HG02798 (cell line): Measurements from ENCODE around the gene VWA1.
"Not testable (repeated sequence)": the region's sequence is repeated elsewhere in the genome, so short reads cannot be mapped to it uniquely, and the experiment has no call there.

Experiments used
- ATAC-seq: cut with Tn5 transposase; IDR thresholded peaks from one replicate; pipeline ENCODE4 v1.9.1; 2021; ENCODE audit warnings: mild to moderate bottlenecking; ENCODE audit not compliant: unreplicated experiment, poor library complexity

VWA1 gene

DNA sequence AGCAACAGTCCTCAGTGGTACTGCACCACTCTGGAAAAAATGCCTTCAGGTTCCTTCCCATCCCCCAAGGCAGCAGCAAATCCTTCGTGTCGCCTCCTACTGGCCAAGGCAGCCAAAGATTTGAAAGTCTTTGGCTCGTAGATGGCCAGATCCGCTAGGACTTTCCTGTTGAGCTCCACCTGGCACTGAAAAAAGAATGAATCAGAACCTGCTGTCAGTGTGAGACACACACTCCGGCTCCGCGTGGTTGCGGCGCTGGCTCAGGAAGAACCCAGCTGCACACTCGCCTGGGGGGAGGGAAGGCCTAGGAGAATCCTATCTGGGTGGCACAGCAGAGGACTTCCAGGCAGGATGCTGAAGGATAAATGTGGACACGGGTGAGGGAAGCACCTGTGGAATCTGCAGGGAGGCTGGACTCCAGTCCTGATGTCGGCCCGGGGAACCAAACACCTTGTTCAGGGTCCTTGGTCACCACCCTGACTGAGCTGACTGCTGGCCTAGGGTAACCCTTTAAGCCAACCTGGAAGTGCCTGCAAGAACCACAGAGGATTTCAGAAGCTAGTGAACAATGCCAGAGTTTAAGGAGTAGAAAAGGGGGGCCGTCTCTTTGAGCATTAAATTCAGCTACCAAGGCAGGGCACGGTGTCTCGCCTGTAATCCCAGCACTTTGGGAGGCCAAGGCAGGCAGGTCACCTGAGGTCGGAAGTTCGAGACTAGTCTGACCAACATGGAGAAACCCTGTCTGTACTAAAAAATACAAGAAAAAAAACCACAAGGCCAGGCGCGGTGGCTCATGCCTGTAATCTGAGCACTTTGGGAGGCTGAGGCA, 33.2 kb upstream of the VWA1 start:
- no peak for ATAC-seq

DNA sequence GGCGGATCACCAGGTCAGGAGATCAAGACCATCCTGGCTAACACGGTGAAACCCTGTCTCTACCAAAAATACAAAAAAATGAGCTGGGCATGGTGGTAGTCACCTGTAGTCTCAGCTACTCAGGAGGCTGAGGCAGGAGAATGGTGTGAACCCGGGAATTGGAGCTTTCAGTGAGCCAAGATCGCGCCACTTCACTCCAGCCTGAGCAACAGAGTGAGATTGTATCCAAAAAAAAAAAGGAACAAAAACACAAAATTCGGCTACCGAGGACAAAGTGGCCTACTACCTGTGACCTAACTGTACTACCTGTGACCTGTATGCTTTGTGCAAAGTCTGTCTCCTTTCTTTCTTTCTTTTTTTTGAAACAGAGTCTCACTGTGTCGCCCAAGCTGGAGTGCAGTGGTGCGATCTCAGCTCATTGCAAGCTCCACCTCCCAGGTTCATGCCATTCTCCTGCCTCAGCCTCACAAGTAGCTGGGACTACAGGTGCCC, 32.5 kb upstream of the VWA1 start:
- ATAC-seq, result not testable (repeated sequence)

DNA sequence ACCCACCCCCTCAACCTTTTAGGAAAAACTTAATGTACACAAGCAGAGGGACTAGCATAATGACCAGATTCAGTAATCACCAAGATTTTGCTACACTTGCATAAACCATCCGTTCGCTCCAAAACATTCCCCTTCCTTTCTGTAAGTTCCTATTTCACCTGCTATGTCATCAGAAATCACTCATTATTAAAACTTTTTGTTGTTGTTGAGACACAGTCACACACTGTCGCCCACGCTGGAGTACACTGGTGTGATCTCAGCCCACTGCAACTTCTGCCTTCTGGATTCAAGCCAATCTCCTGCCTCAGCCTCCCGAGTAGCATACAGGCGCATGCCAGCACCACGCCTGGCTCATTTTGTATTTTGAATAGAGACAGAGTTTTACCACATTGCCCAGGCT, 31.8 kb upstream of the VWA1 start:
- no peak for ATAC-seq

DNA sequence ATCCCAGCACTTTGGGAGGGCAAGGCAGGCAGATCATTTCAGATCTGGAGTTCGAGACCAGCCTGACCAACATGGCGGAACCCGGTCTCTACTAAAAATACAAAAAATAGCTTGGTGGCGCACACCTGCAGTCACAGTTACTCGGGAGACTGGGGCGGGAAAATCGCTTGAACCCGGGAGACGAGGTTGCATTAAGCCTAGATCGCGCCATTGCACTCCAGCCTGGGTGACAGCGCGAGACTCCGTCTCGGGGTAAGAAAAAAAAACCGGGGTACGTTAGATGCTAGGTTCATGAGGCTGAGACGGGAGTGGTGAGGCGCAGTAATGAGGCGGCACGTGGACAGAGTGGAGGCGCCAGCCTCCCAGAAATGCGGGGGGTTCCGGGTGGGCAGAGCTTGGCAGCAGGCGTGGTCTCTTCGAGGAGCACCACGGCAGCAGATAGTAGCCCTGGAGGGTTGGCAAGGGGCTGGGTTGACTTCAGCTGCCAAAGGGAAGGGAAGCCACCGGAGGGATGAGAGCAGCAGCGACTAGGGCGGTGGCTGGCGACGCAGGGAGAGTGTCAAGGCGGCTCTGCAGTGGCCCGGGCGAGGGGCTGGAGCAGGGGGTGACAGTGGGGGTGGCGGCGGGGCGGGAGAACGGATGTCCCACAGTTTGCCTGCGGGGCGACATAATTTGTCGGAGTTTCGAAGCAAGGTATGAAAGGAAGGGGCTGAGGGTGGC, 29.2 kb upstream of the VWA1 start:
- ATAC-seq, result no peak

DNA sequence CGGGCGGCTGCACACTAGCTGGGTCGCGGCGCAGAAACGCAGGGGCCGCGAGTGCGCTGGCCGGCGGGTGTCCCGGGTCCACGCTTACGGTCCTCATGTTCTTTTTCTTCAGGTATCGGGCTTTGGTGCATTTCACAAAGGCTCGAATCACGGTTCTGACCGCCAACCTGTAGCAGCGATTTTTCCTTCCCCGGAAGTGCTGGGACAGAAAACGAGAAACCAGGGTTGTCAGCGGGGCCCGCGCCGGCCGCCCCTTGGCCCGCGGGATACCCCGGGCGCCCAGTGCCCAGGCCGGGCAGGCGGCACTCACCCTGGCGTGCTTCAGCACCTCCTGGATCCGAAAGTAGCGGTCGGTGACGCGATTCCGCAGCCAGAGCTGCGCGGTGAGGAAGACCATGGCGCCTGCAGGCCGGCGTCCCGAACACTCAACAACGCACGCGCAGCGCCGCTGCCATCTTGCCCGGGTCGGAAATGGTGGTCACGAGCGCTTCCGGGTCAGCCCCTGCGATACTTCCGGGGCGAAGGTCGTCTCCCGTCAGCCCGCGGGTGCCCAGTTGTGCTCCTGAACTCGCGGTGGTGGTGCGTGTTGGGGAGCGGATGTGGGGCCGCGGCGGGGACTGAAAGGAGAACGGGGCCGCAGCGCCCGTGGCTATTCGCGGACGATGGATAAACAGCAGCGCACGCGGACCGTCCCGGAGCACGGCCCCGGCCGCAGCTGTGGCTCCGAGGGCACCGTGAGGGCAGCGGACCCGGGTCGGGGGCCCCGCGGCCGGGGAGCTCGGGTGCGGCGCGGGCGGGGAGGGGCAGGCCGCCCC, 28.5 kb upstream of the VWA1 start, which contains the start of gene MRPL20:
MRPL20 (minus strand) TSS at position 473 of the 815 bp plus-strand sequence; CDS start at position 397, 76 bp downstream.
- ATAC-seq, result peak; percentile 93

DNA sequence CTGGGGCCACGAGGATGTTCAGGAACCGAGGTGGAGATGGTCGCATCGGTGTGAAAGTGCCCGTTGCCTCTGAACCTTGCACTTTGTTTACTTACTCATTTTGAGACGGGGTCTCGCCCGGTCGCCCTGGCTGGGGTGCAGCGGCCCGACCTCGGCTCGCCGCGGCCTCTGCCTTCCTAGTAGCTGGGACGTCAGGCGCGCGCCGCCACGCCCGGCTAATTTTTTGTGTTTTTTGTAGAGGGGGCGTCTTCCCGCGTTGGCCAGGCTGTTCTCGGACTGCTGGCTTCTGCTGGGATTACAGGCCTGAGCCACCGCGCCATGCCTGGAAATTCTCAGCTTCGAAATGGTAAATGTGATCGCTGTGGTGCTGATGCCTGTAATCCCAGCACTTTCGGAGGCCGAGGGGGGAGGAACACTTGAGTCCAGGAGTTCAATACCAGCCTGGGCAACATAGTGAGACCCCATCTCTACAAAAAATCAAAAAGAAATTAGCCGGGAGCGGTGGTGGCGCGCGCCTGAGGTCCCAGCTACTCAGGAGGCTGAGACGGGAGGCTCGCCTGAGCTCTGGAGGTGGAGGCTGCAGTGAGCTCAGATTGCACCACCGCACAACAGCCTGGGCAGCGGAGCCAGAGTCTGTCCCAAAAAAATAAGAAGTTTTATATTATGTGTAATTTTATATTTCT, 27.7 kb upstream of the VWA1 start:
- peak; percentile 31 for ATAC-seq

DNA sequence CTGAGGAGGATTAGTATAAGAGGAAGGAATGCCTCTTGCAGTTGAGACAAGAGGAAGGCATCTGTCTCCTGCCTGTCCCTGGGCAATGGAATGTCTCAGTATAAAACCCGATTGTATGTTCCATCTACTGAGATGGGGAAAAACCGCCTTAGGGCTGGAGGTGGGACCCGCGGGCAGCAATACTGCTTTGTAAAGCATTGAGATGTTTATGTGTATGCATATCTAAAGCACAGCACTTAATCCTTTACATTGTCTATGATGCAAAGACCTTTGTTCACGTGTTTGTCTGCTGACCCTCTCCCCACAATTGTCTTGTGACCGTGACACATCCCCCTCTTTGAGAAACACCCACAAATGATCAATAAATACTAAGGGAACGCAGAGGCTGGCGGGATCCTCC, 25.3 kb upstream of the VWA1 start:
- not testable (repeated sequence) for ATAC-seq

DNA sequence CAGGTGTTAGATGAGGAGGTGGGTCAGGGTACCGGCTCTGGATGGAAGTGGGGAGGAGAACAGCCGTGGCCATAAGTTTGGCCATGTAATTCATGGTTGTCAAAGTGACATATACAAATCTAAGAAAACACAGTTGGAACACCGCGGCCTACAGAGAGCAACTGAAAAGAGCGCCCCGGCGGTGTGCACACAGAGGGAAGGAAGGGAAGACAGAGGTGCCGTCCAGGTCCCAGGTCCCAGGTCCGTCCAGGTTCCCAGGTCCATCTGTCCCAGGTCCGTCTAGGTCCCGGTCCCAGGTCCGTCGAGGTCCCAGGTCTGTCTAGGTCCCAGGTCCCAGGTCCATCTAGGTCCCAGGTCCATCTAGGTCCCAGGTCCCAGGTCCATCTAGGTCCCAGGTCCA, 23.9 kb upstream of the VWA1 start:
- ATAC-seq, result no peak

DNA sequence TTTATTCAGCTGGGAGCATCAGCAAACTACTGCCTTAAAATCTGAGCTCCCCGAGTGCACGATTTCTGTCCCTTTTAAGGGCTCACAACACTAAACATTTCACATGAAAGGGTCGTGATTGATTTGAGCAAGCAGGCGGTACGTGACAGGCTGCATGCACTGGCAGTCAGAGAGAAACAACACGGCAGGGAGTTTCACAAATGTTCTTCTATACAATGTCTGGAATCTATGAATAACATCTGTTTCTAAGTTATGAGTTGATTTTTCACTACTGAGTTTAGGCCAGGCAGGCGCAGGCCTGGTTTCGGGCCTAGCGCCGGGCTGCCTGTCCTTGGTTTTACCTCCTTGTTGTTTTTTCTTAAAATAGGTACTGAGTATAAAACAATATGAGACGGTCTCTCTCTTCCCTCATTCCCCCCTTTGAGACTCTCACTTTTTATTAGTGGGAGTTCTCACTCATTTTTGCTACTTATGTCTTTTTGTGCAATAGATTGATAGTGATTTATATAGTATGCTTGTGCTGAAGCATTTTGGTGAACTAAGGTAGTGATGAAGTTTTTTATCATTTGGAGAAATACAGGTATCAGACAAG, 23.1 kb upstream of the VWA1 start:
- not testable (repeated sequence) for ATAC-seq

DNA sequence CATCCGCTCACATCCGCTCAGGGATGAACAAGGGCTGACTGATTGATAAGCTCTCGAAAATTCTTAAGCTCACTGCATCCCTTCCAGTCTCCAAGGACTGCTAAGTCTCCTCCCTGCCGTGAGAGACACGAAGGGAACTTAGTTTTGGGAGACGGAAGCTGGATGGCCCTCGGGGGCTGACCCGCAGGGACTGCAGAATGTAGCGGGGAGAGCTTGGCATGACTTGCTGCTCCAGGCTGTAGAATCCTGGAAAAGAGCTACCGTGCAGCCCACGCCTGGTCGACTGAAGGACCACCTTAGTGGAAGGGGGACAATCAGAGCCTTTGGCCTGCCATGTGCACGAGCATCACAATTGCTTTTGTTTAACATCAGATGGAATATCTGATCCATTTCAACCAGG, 19.7 kb upstream of the VWA1 start:
- no peak for ATAC-seq

DNA sequence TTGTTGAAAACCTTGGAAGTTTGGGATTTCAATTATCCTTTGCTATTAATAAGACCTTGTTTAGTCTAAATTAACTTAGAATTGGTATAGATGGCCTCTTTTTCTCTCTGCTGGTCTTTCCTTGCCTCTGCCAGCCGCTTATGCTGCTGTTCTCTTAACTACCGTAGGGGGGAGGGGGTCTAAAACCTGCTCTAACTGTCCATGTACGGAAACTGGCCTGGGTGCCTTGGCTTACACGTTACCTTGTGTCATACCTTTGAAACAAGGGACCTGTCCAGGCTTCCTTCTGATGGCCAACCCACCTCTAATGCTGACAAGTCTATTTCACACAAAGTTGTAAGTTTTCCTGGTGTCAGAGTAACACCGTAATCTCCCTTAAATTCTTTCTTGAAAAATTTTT, 18.1 kb upstream of the VWA1 start:
- ATAC-seq, result not testable (repeated sequence)

DNA sequence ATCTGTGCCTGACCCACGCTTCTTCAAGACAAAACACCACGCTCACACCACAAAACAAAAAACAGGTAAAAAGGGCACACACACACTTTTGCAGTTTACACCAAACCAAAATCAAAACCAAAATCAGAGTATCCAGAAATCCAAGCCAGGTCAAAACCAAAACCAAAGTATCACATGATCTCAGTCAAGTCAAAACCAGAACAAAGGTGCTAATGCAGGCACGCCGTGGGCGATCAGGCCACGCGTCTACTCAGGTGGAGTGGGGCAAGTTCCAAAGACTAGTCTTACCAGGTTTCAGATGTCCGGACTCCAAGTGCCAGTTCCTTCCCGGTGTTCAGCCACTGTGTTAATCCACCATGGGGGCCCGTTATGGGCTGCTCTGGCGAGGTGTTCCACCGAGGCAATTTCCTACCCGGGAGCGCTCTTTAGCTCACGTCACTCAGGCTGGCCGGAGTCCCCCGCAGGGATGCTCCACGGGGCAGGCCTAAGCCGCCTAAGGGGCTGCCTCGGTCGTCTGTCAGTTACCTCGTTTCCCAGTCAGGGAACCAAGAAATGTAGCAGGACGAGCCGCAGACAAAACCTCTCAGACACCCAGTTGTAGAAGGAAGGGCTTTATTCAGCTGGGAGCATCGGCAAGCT, 17.5 kb upstream of the VWA1 start:
- ATAC-seq, result not testable (repeated sequence)

DNA sequence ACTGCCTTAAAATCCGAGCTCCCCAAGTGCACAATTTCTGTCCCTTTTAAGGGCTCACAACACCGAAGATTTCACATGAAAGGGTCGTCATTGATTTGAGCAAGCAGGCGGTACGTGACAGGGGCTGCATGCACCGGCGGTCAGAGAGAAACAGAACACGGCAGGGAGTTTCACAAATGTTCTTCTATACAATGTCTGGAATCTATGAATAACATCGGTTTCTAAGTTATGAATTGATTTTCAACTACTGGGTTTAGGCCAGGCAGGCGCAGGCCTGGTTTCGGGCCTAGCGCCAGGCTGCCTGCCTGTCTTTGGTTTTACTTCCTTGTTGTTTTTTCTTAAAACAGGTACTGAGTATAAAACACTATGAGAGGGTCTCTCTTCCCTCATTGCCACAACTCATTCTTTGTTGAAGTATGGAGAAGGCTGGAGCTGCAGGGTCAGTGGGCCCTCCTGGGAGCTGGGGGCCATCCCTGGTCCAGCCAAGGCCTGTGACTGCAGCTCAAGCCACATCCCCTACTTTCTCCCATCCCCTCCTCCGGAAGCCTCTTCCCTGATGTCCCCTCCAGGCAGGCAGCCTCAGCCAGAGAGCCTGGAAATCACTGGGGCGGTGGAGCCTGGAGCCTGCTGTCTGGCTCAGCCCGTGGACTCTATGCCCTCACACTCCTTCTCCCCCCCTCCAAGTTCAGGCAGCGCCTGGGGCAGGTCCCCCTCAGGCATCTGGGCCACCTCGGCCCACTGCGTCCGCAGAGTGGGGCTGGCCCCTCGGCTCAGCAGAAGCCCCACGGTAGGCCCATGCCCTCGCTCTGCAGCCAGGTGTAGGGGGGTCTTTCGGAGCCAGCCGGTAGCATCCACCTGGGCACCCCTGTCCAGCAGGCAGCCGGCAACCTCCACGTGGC, 16.8 kb upstream of the VWA1 start:
- ATAC-seq, result no peak

DNA sequence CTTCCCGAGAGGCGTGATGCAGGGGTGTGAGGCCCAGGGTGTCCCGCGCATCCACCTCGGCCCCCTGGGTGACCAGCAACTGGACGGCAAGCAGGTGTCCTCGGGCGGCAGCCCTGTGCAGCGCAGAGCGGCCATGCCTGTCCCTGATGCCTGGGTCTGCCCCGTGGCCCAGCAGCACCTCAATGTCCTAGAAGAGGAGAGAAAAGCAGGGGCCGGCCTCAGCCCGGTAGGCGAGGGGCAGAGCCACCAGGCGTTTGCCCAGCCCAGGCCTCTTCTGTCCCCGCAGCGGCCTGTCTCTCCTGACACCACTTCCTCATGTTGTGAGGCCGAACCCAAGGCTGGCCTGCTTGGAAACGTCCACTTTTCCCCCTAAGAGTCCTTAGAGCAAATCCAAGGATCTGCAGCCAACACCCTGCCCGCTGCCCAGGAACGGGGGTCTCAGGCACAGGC, 16.1 kb upstream of the VWA1 start:
- no peak for ATAC-seq

DNA sequence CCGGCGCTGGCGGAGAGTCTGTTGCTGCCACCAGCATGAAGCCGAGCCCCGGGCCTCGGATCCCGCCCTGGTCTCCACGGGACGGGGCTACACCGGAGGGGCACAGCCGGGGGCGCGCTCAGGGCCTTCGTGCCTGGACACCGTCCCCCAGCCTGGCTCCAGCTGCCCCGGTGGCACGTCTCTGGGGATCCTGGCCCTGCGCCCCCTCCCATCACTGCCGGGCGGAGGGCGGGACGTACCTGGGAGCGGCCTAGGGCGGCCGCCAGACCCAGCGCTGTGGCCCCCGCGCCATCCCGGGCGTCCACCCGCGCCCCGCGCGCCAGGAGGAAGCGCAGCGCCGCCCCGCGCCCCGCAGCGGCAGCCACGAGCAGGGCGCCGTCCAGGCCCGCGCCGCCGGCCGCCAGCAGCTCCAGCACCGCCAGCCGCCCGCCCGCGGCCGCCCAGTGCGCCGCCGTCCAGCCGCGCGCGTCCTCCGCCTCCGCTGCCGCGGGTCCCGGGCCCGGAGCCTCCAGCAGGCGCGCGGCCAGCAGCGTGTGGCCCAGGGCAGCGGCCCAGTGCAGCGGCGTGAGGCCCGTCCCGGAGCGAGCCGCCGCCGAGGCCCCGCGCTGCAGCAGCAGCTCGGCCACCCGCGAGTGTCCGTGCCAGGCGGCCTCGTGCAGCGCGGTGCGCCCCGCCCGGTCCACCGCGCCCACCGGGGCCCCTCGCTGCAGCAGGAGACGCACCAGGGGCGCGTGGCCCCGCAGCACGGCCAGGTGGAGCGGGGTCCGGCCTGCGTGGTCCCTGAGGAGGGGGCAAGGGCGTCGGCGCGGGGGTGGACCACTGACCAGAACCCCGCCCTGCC, 15.5 kb upstream of the VWA1 start:
- ATAC-seq, result no peak

DNA sequence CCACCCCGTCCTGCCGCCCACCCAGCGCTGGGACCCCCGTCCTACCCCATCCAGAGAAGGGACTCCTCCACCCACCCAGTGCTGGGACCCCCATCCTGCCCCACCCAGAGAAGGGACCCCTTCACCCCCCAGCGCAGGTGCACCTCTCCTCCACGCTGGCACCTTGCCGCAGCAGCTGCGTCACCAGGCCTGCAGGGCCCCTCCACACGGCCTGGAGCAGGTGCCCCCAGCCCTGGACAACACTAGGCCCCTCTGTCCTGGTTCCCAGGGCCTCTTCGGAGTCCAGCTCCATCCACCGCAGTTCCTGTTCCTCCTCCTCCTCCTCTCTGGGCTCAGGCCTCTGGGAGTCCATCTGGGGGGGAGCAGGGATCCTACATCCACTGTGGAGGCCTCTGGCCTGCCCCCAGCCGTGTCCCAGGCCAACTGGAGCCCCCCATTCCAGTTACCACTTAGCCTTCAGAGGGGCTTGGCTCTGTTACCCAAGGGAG, 14.8 kb upstream of the VWA1 start:
- ATAC-seq, result no peak
